Naive thymus-derived CD8-positive, alpha-beta T cell (primary cell): ENCODE data around the gene IL6. TPM values are rescaled to one million over a fixed set of nuclear protein-coding genes. Genes with fewer than 3 reads are reported as not detected.
A peak's percentile ranks its signal among the peaks of the same experiment; 100 is the strongest.
"Not testable (repeated sequence)": the region's sequence is repeated elsewhere in the genome, so short reads cannot be mapped to it uniquely, and the experiment has no call there.

Experiments
- ATAC-seq, 2 donors: fragments of 150-1000 bp; cut with Tn5 transposase in 1 of 2; sonication (Bioruptor Pico), chemical (Tn5 transposase) in 1 of 2; 1 replicate in 1 of 2; 2 replicates in 1 of 2; pipeline ENCODE4 v1.10.0; 2021; ENCODE audit warnings: mild to moderate bottlenecking in 2 of 2, moderate library complexity in 2 of 2
- POLR2A ChIA-PET: fragments of 350-600 bp; sonication (Branson Sonifier 250); formaldehyde crosslinking; loops from one replicate; lab custom pipeline; 2021; ENCODE audit warnings: antibody characterized with exemption; lab: Charles Lee
- DNase-seq, 10 donors: peaks; one replicate each; pipeline versions ENCODE4 v3.0.0 to v3.0.0-alpha.2; 2020 to 2022
- H3K27ac Mint-ChIP-seq, 10 donors: one replicate each; pipeline ENCODE4 v1.8.0; 2020 to 2022; ENCODE audit warnings: mild to moderate bottlenecking in 10 of 10, mixed read lengths in 10 of 10, moderate library complexity in 4 of 10, inconsistent platforms in 1 of 10
- H3K27me3 Mint-ChIP-seq, 5 donors: one replicate each; pipeline ENCODE4 v1.8.0; 2021 to 2022; ENCODE audit warnings: mixed read lengths in 5 of 5
- H3K36me3 Mint-ChIP-seq, 3 donors: one replicate each; pipeline ENCODE4 v1.8.0; 2020 to 2022; ENCODE audit warnings: mixed read lengths in 3 of 3, mild to moderate bottlenecking in 2 of 3, inconsistent platforms in 1 of 3
- H3K4me1 Mint-ChIP-seq, 4 donors: one replicate each; pipeline ENCODE4 v1.8.0; 2021 to 2022; ENCODE audit warnings: mixed read lengths in 4 of 4
- H3K4me3 Mint-ChIP-seq, 10 donors: one replicate each; pipeline ENCODE4 v1.8.0; 2020 to 2022; ENCODE audit warnings: mild to moderate bottlenecking in 10 of 10, mixed read lengths in 10 of 10, moderate library complexity in 6 of 10, inconsistent platforms in 1 of 10
- H3K9me3 Mint-ChIP-seq, 9 donors: one replicate each; pipeline ENCODE4 v1.8.0; 2020 to 2022; ENCODE audit warnings: mixed read lengths in 9 of 9, mild to moderate bottlenecking in 3 of 9, inconsistent platforms in 1 of 9, moderate library complexity in 1 of 9
- polyA plus RNA-seq, 3 donors: library from polyadenylated mRNA; unstranded; fragments of 300-500 nt; fragmentation: Illumina TruSeq; gene quantifications; one replicate each; pipeline ENCODE4 v1.2.3, GENCODE V29; 2021
- total RNA-seq, 8 experiments: library from RNA in 2 of 8; stranded (reverse) in 2 of 8; gene quantifications; one replicate each; pipeline ENCODE4 v1.2.3 and lab custom pipeline; 2021 to 2026

Gene IL6
- total RNA-seq, result not detected
- polyA plus RNA-seq, result not detected
- total RNA-seq (lab: John Stamatoyannopoulos, UW), result 0 to 0.14 (median 0) reads per million in 6 experiments

DNA sequence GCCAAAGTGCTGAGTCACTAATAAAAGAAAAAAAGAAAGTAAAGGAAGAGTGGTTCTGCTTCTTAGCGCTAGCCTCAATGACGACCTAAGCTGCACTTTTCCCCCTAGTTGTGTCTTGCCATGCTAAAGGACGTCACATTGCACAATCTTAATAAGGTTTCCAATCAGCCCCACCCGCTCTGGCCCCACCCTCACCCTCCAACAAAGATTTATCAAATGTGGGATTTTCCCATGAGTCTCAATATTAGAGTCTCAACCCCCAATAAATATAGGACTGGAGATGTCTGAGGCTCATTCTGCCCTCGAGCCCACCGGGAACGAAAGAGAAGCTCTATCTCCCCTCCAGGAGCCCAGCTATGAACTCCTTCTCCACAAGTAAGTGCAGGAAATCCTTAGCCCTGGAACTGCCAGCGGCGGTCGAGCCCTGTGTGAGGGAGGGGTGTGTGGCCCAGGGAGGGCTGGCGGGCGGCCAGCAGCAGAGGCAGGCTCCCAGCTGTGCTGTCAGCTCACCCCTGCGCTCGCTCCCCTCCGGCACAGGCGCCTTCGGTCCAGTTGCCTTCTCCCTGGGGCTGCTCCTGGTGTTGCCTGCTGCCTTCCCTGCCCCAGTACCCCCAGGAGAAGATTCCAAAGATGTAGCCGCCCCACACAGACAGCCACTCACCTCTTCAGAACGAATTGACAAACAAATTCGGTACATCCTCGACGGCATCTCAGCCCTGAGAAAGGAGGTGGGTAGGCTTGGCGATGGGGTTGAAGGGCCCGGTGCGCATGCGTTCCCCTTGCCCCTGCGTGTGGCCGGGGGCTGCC lies at the start of gene IL6:
Gene IL6, plus strand, starts transcription at position 294 of the 807 bp plus-strand sequence. Its CDS starts 63 bp downstream, at position 357.
- POLR2A ChIA-PET, result no interaction called here
- H3K36me3 Mint-ChIP-seq, result no peaks in the 10 kb centered on the region
- peak within 1 kb of the TSS in 3 of 10 donors; percentile 32 to 78 (median 55) for H3K27ac Mint-ChIP-seq
- H3K27me3 Mint-ChIP-seq, result peaks cover 3 to 27% (median 10%) of the 10 kb centered on the region in 5 donors
- DNase-seq (peak in 9 of 10 donors; percentile 3 to 35 (median 17)), ATAC-seq (peak; percentile 61 to 66)
- peaks cover 7 to 62% (median 27%) of the 10 kb centered on the region in 4 donors for H3K4me1 Mint-ChIP-seq
- H3K4me3 Mint-ChIP-seq, result peak within 1 kb of the TSS; percentile 67 to 83 (median 75)
- H3K9me3 Mint-ChIP-seq, result no peaks in the 10 kb centered on the region

DNA sequence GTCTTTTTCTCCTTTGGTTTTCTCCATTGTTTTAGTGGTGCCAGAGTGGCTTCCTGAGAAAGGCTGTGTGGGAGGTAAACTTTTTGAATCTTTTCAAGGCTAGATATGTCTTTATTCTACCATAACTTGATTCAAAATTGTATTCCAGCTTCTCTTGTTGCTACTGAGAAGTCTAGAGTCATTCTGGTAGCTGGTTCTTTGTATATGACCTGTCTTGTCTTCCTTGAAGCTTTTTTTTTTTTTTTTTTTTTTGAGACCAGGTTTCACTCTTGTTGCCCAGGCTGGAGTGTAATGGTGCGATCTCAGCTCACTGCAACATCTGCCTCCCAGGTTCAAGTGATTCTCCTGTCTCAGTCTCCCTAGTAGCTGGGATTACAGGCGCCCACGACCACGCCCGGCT lies 49.7 kb upstream of the IL6 start:
- H3K27me3 Mint-ChIP-seq, POLR2A ChIA-PET, DNase-seq, ATAC-seq, H3K36me3 Mint-ChIP-seq: not testable (repeated sequence)
- Mint-ChIP-seq H3K4me3 (peak overlapping the region in 8 of 10 donors; percentile 12 to 74 (median 56)), H3K27ac (peak overlapping the region in 6 of 10 donors; percentile 51 to 93 (median 74)), H3K4me1 (peaks cover 36 to 82% (median 75%) of the 10 kb centered on the region in 4 donors), H3K9me3 (peaks cover 0 to 10% (median 0%) of the 10 kb centered on the region in 9 donors)

DNA sequence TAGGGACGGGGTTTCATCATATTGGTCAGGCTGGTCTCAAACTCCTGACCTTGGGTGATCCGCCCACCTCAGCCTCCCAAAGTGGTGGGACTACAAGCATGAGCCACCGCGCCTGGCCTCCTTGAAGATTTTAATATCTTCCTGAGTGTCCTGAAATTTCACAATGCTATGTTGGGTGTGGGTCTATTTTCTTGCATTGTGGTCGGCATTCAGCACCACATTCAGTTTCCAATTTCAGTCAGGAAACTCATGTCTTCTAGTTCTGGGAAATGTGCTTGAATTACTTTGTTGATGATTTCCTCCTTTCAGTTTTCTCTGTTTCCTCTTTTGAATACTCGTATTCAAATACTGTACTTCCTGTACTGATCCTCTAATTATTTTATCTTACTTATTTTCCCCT lies 49.3 kb upstream of the IL6 start:
- Mint-ChIP-seq H3K4me3 (peak overlapping the region in 8 of 10 donors; percentile 52 to 74 (median 60)), H3K27ac (peak overlapping the region in 7 of 10 donors; percentile 52 to 93 (median 82)), H3K27me3 (peaks cover 0 to 6% (median 0%) of the 10 kb centered on the region in 5 donors), H3K9me3 (peaks cover 0 to 10% (median 0%) of the 10 kb centered on the region in 9 donors), H3K36me3 (no peaks in the 10 kb centered on the region), H3K4me1 (peaks cover 32 to 78% (median 71%) of the 10 kb centered on the region in 4 donors)
- POLR2A ChIA-PET, result no interaction called here
- DNase-seq, result no peak
- no peak for ATAC-seq

DNA sequence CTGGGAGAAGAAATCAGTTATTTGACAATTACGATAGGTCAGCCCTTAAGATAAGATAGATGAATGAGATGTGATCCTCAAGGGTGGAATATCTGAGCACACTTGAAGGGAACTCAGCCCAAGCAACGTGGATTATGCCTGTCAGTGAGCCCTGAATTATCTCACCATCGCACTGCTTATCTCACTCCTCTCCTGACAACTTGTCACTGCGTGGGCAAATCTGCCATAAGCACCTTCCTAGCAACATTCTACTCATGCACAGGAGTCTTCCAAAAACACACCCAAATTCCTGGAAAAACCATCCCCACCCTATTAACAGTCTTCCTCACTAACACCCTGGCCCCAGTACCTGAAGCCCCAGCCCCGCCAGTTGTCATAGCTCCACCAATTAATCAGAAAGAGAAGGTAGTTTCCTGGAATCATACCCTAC lies 46.5 kb upstream of the IL6 start:
- ATAC-seq, result no peak
- Mint-ChIP-seq H3K4me3 (no peak overlapping the region), H3K27ac (peak overlapping the region in 2 of 10 donors; percentile 5 to 11), H3K4me1 (peaks cover 28 to 59% (median 49%) of the 10 kb centered on the region in 4 donors), H3K9me3 (no peaks in the 10 kb centered on the region), H3K27me3 (peaks cover 0 to 6% (median 0%) of the 10 kb centered on the region in 5 donors), H3K36me3 (no peaks in the 10 kb centered on the region)
- no peak for DNase-seq
- POLR2A ChIA-PET, result no interaction called here

DNA sequence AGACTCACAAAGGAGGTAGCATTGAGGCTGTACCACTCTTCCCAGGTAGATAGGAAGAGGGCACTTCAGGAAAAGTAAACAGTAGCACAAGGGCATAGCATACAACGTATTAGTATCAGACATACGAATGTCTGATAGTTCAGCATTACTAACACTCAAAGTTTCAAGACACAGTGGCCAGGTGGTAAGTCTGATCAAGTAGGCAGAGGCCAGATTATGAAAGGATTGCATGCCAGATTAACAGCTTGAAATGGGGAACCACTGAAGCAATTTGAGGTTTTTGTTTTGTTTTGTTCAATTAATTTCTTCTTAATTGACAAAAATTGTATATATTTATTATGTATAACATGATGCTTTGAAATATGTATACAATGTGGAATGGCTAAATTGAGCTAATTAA lies 45.7 kb upstream of the IL6 start:
- Mint-ChIP-seq H3K27ac (peak overlapping the region in 1 of 10 donors; percentile 5), H3K36me3 (no peaks in the 10 kb centered on the region), H3K27me3 (peaks cover 0 to 6% (median 0%) of the 10 kb centered on the region in 5 donors), H3K4me3 (no peak overlapping the region), H3K9me3 (no peaks in the 10 kb centered on the region), H3K4me1 (peaks cover 25 to 51% (median 41%) of the 10 kb centered on the region in 4 donors)
- ATAC-seq (no peak), DNase-seq (no peak)
- POLR2A ChIA-PET, result no interaction called here

DNA sequence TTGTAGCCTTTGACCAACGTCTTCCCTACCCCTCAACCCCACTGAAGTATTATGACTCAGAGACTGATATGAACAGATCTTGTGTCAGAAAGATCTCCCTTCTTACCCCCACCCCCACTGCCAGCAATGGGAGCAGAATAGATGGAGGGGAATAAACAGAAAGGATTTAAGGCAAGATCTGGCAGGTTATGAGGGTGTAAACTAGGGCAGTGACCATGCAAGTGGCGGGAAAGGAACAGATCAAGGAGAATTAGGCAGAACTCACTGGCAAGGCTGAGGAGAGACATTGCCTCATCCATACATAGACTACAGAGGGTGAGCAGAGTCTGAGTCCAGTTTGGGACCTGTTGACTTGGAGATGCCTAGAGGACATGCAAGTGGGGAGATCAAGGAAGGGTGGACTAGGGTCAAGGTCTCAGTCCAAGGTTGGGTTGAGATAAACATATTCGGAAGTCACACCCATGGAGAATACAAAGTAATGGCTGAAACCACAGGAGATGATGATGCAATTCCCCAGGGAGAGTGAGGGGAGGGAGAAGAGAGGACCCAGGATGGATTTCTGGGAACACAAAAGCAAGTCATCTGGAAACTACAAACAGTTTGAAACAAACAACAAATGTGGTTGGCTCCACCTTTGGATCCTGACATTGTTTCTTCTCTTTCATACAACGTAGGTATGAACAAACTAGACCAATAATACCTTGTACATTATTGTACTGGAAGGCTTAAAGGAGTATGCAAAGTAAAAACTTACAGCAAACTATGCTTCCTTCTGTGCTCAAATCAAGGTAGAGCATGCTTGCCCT lies 44.9 kb upstream of the IL6 start:
- DNase-seq (no peak), ATAC-seq (no peak)
- Mint-ChIP-seq H3K27me3 (peaks cover 0 to 6% (median 0%) of the 10 kb centered on the region in 5 donors), H3K4me3 (no peak overlapping the region), H3K4me1 (peaks cover 20 to 44% (median 33%) of the 10 kb centered on the region in 4 donors), H3K27ac (peak overlapping the region in 1 of 10 donors; percentile 18), H3K9me3 (no peaks in the 10 kb centered on the region), H3K36me3 (no peaks in the 10 kb centered on the region)
- POLR2A ChIA-PET, result no interaction called here

DNA sequence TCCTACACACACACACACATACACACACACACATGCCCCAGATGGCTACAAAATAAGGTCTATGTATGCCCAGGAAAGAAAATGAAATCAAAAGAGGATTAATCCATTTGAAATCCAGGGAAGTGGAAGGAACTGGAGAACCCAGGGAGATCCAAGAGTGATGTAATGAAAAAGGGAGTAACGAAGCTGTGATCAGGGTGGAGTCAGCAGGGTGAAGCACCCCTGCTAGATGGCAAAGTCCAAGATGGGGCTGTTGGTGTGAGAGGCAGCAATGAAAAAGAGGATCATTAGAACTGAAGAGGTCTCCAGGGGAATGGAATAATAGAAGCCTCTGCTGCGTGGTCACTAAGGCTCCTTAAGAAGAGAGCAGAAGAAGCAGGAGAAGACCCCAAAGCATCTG lies 43.6 kb upstream of the IL6 start:
- Mint-ChIP-seq H3K9me3 (no peaks in the 10 kb centered on the region), H3K4me3 (no peak overlapping the region), H3K27me3 (peaks cover 0 to 6% (median 0%) of the 10 kb centered on the region in 5 donors), H3K4me1 (peaks cover 11 to 31% (median 20%) of the 10 kb centered on the region in 4 donors), H3K27ac (no peak overlapping the region), H3K36me3 (no peaks in the 10 kb centered on the region)
- ATAC-seq (no peak), DNase-seq (no peak)
- POLR2A ChIA-PET, result no interaction called here

DNA sequence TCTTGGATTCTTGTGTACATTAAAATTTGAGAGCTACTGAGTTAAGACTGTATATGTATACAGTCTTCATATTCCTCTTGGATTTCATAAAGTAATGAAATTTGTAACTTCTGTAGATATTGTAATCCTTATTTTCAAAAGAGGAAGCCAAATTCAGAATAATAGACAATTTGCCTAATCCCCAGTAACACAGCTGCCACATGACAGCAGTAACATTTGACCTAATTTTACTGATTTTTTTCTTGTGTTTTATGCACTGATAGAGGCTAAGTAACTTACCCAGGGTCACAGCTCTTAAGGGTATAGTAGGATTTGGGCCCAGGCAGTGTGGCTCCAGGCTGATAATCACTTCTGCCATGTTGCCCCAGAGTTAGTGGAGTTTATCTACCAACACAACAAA lies 40.4 kb upstream of the IL6 start:
- no peak for DNase-seq

DNA sequence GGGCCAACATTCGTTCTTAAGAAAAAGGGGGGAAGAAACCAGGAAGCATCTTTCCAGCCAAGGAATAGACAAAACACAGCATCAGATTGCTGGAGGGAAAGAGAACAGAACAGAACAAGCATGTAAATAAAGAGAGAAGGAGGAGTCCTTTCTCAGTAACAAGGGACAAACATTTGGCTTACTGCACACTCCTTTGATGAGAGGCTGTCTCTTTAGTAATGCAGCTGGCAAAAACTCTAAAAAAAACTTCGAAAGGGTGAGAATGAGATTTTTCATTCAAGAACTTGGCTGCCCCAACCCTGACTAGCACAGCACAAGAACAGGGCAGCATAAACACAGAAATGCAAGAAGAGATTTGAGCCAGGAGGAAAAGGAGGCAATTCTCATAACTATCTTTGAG lies 38.9 kb upstream of the IL6 start:
- H3K27ac Mint-ChIP-seq, result no peak overlapping the region
- H3K9me3 Mint-ChIP-seq, result no peaks in the 10 kb centered on the region
- no peaks in the 10 kb centered on the region for H3K27me3 Mint-ChIP-seq
- H3K4me3 Mint-ChIP-seq, result no peak overlapping the region
- ATAC-seq (no peak), DNase-seq (no peak)
- peaks cover 0 to 9% (median 0%) of the 10 kb centered on the region in 4 donors for H3K4me1 Mint-ChIP-seq
- POLR2A ChIA-PET, result no interaction called here
- H3K36me3 Mint-ChIP-seq, result no peaks in the 10 kb centered on the region

More for the DNA sequence above, 40.4 kb upstream of the IL6 start:
- no peak overlapping the region for H3K27ac Mint-ChIP-seq
- POLR2A ChIA-PET, result no interaction called here
- no peaks in the 10 kb centered on the region for H3K9me3 Mint-ChIP-seq
- ATAC-seq, result no peak
- peaks cover 0 to 6% (median 0%) of the 10 kb centered on the region in 5 donors for H3K27me3 Mint-ChIP-seq
- H3K4me1 Mint-ChIP-seq, result peaks cover 0 to 12% (median under 1%) of the 10 kb centered on the region in 4 donors
- no peaks in the 10 kb centered on the region for H3K36me3 Mint-ChIP-seq
- no peak overlapping the region for H3K4me3 Mint-ChIP-seq

DNA sequence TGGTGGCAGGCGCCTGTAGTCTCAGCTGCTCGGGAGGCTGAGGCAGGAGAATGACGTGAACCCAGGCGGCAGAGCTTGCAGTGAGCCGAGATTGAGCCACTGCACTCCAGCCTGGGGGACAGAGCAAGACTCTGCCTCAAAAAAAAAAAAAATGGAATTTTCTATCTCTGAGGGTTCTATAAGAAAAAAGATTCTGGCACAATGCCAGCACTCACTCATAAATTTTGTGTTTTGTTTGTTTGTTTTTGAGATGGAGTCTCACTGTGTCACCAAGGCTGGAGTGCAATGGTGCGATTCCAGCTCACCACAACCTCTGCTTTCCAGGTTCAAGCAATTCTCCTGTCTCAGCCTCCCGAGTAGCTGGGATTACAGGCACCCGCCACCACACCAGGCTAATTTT lies 38.1 kb upstream of the IL6 start:
- ATAC-seq, DNase-seq, H3K9me3 Mint-ChIP-seq, H3K4me3 Mint-ChIP-seq, POLR2A ChIA-PET, H3K4me1 Mint-ChIP-seq, H3K27me3 Mint-ChIP-seq, H3K36me3 Mint-ChIP-seq: not testable (repeated sequence)
- peak overlapping the region in 1 of 10 donors; percentile 70 for H3K27ac Mint-ChIP-seq

DNA sequence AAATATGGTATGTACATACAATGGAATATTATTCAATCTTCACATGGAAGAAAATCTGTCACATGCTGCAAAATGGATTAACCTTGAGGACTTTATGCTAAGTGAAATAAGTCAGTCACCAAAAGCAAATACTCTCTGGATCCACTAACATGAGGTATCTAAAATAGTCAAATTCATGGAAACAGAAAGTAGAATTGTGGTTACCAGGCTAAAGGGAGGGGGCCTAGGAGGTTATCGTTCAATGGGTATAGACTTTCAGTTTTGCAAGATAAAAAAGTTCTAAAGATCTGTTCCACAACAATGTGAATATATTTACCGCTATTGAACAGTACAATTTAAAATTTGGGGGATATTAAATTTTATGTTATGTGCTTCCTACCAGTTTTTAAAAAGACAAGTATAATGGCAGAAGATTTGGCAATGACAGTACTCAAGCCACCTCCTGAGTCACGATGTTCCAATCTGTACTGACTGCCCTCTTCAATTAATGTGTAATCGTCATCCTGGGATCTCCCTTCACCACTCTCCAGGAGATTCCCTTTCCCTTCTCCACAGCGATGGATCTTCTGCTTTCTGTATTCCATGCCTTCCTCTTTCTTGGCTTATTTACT lies 32.3 kb upstream of the IL6 start:
- ATAC-seq, result no peak
- peaks cover 0 to 10% (median 0%) of the 10 kb centered on the region in 5 donors for H3K27me3 Mint-ChIP-seq
- no peaks in the 10 kb centered on the region for H3K36me3 Mint-ChIP-seq
- H3K27ac Mint-ChIP-seq, result no peak overlapping the region
- no peak for DNase-seq
- peaks cover 9 to 55% (median 29%) of the 10 kb centered on the region in 4 donors for H3K4me1 Mint-ChIP-seq
- H3K4me3 Mint-ChIP-seq, result peak overlapping the region in 1 of 10 donors; percentile 12
- no peaks in the 10 kb centered on the region for H3K9me3 Mint-ChIP-seq
- POLR2A ChIA-PET, result no interaction called here

DNA sequence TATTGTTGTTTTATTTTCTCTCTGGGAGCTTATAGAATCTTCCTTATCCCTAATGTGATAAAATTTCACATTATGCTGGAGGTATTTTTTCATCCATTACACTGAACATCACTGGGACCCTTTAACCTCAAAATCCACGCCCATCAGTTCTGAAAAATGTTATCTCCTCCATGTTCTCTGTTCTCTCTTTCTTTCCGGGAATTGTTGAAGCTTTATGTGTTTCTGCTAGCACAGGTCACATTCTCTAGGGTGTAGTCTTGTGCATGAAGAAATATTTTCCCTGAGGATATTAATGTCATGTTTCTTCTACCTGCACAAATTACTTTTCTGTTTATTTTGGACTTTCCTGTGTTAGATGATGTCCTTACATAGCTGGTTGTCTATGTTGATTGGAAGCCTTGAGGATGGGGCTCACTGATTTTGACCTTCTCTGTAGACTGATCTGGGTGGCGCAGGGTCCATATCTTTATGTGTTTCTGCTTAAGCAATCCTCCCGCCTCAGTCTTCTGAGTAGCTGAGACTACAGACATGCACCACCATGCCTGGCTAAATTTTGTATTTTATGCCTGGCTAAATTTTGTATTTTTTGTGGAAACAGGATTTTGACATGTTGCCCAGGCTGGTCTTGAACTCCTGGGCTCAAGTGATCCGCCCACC lies 31.4 kb upstream of the IL6 start:
- no peak for ATAC-seq
- Mint-ChIP-seq H3K27ac (no peak overlapping the region), H3K9me3 (no peaks in the 10 kb centered on the region), H3K36me3 (no peaks in the 10 kb centered on the region), H3K4me3 (no peak overlapping the region), H3K27me3 (peaks cover 0 to 10% (median 0%) of the 10 kb centered on the region in 5 donors), H3K4me1 (peaks cover 11 to 62% (median 29%) of the 10 kb centered on the region in 4 donors)
- POLR2A ChIA-PET, result no interaction called here
- DNase-seq, result no peak
